Heart left ventricle (tissue), 16 donors: ENCODE results near the gene USP40. TPM values are rescaled to one million over a fixed set of nuclear protein-coding genes. Genes with fewer than 3 reads are reported as not detected.

Experiments
- ATAC-seq, 4 donors: fragments of 200-7000 bp; cut with Tn5 transposase; one replicate each; pipeline ENCODE4 v1.9.1; 2020 to 2022; ENCODE audit warnings: moderate library complexity in 4 of 4, mild to moderate bottlenecking in 3 of 4, moderate number of reproducible peaks in 1 of 4
- DNase-seq, 5 donors: peaks; one replicate each; pipeline ENCODE4 v3.0.0-alpha.2; 2020
- H3K27ac ChIP-seq, 12 donors: fragments of 200-600 bp; sonication (generic) in 4 of 12; one replicate each; pipeline versions ENCODE4 v1.5.0 to v1.8.0; 2016 to 2022; ENCODE audit warnings: mild to moderate bottlenecking in 2 of 12
- H3K27me3 ChIP-seq, 9 donors: fragments of 200-600 bp; sonication (generic) in 2 of 9; one replicate each; pipeline versions ENCODE4 v1.5.1 to v1.8.0; 2016 to 2022; ENCODE audit warnings: mild to moderate bottlenecking in 3 of 9
- H3K36me3 ChIP-seq, 9 donors: fragments of 200-600 bp; sonication (generic) in 2 of 9; one replicate each; pipeline versions ENCODE4 v1.5.0 to v1.8.0; 2018 to 2022; ENCODE audit warnings: mild to moderate bottlenecking in 2 of 9
- H3K4me1 ChIP-seq, 12 donors: fragments of 200-600 bp; sonication (generic) in 4 of 12; one replicate each; pipeline versions ENCODE4 v1.5.0 to v1.8.0; 2016 to 2022; ENCODE audit warnings: mild to moderate bottlenecking in 3 of 12
- H3K4me3 ChIP-seq, 12 donors: fragments of 200-600 bp; sonication (generic) in 4 of 12; one replicate each; pipeline versions ENCODE4 v1.5.0 to v1.8.0; 2017 to 2022; ENCODE audit warnings: mild to moderate bottlenecking in 9 of 12, moderate library complexity in 4 of 12
- H3K9me3 ChIP-seq, 12 donors: fragments of 200-600 bp; sonication (generic) in 4 of 12; one replicate each; pipeline versions ENCODE4 v1.5.0 to v1.8.0; 2016 to 2022; ENCODE audit warnings: mild to moderate bottlenecking in 1 of 12
- POLR2A ChIP-seq, 2 donors: fragments of 450-650 bp; IDR thresholded peaks; one replicate each; pipeline ENCODE4 v1.6.1; 2017; ENCODE audit warnings: antibody characterized with exemption in 2 of 2, mild to moderate bottlenecking in 2 of 2, moderate library complexity in 2 of 2
- WGBS, 4 donors: extraction: QIAGEN DNeasy Blood & Tissue Kit in 2 of 4; methylation state at CpG; one replicate each; pipeline versions ENCODE4 v1.1.5 to v1.1.7; 2013 to 2018; 5-methylcytosine and 5-hydroxymethylcytosine counted together
- intact Hi-C, 10 donors: fragments of 100-400 bp; cut with DNase I; formaldehyde crosslinking; loops; one replicate each; pipeline versions ENCODE4 v1.11.1 to v1.14.2; 2022
- polyA plus RNA-seq, 2 donors: library from polyadenylated mRNA; stranded (reverse); fragments of 200-250 nt; gene quantifications; one replicate each; pipeline ENCODE4 v1.2.3, GENCODE V29; 2013
- total RNA-seq, 9 donors: library from RNA; depleted of rRNA in 2 of 9; stranded (reverse); fragments of >200 nt in 2 of 9; fragmentation: NEBNext Ultra II Directional in 3 of 9; extraction: Animal tissue kit (Norgen Biotek cat#: 25700) in 3 of 9; gene quantifications; one replicate each; pipeline versions ENCODE4 v1.1.0 to v1.2.4, GENCODE V29; 2016 to 2023
- TF ChIP-seq, protein P1 (sequence below), 12 donors: fragments of 200-600 bp; sonication (generic) in 4 of 12; IDR thresholded peaks; one replicate each; pipeline versions ENCODE4 v1.5.0 to v1.8.0; 2018 to 2022; ENCODE audit warnings: antibody characterized with exemption in 12 of 12, mild to moderate bottlenecking in 5 of 12
- donor health status: ischemic (EF 13 %, LVEDD 7.1; RV severe dilation, severe dysfunction).
- donor health status: healthy with polysubstance abuse.
- donor health status: DM: no; HTN: yes; CAD: no.
- donor health status: DM: no; HTN: no; CAD: no.
- donor health status: ischemic (EF 25% LVEDD 6.9; RV normal size, moderate dysfunction).
- donor health status: ischemic (EF 25% LVEDD 5.7; RV mildly dilated, moderate dysfunction).
- donor health status: healthy.
- donor health status: DM: yes; HTN: yes; CAD: no.
- donor health status: ischemic (EF 35%, LVEDD 5.7; RV mildly dilated, moderate dysfunction).
- donor health status: nonischemic (EF 11% LVEDD 7.7; RV severe dilation, severe dysfunction).
- donor health status: DM: yes; HTN: yes; CAD: no.
- donor health status: PGD.
- donor health status: ischemic (EF 29% LVEDD 5.4; RV normal size, mild dysfunction).
- donor health status: nonischemic (EF 23%, LVEDD 6.1; RV moderate dilation, normal function).

The USP40 gene
- total and polyA plus RNA-seq, 11 donors, result 11.1 to 21.8 (median 18.2) TPM

GRCh38 chr2:233428438-233428837, 138.1 kb downstream of the USP40 start:
- 89 to 96% (median 93%) methylated on average over 7 of the region's 7 CpGs for WGBS, 4 donors
- peaks cover 0 to 11% (median 0%) of the 10 kb centered on the region in 12 donors for H3K9me3 ChIP-seq
- ATAC-seq, result no peak
- no peaks in the 10 kb centered on the region for H3K27me3 ChIP-seq
- intact Hi-C loops, result no loop called here
- peak in 1 of 5 donors; percentile 11 for DNase-seq
- H3K36me3 ChIP-seq, result no peaks in the 10 kb centered on the region
- TF ChIP-seq, protein P1, sequence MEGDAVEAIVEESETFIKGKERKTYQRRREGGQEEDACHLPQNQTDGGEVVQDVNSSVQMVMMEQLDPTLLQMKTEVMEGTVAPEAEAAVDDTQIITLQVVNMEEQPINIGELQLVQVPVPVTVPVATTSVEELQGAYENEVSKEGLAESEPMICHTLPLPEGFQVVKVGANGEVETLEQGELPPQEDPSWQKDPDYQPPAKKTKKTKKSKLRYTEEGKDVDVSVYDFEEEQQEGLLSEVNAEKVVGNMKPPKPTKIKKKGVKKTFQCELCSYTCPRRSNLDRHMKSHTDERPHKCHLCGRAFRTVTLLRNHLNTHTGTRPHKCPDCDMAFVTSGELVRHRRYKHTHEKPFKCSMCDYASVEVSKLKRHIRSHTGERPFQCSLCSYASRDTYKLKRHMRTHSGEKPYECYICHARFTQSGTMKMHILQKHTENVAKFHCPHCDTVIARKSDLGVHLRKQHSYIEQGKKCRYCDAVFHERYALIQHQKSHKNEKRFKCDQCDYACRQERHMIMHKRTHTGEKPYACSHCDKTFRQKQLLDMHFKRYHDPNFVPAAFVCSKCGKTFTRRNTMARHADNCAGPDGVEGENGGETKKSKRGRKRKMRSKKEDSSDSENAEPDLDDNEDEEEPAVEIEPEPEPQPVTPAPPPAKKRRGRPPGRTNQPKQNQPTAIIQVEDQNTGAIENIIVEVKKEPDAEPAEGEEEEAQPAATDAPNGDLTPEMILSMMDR (IDR thresholded peaks at IDR 0.05), result no peak
- TF ChIP-seq POLR2A (IDR thresholded peaks at IDR 0.05), result no peak
- no peak overlapping the region for H3K4me3 ChIP-seq
- H3K27ac ChIP-seq, result peak overlapping the region in 6 of 12 donors; percentile 75 to 85 (median 76)
- H3K4me1 ChIP-seq, result peaks cover 0 to 67% (median 30%) of the 10 kb centered on the region in 12 donors

DNA sequence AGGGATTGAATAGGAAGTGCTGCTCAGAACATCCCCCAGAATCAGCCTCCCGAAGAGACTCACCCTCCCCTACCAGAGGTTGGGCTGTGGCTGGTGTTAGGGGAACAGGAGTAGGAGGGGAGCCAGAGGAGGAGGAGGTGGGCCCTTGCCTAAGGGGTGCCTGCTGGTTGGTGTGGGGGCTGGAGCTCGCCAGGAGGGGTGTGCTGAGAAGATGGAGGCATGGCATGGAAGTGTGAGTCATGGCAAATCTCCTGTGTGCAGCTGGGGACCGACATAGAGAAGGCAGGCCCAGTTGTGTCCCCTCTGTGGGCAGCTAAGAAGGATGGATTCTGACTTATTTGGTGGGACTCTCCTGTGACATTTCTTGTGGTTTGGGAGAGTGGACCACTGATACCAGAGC, 138.6 kb downstream of the USP40 start:
- Histone ChIP-seq H3K9me3 (peaks cover 0 to 11% (median 0%) of the 10 kb centered on the region in 12 donors), H3K4me1 (peaks cover 0 to 71% (median 31%) of the 10 kb centered on the region in 12 donors), H3K36me3 (no peaks in the 10 kb centered on the region), H3K27ac (peak overlapping the region in 2 of 12 donors; percentile 76 to 85), H3K4me3 (no peak overlapping the region), H3K27me3 (no peaks in the 10 kb centered on the region)
- WGBS, 4 donors, result 75 to 92% (median 77%) methylated on average over 3 of the region's 3 CpGs
- ATAC-seq (no peak), DNase-seq (peak in 1 of 5 donors; percentile 11)
- TF ChIP-seq, protein P1 (IDR thresholded peaks at IDR 0.05), result no peak
- TF ChIP-seq POLR2A (IDR thresholded peaks at IDR 0.05), result no peak
- intact Hi-C loops, result no loop called here

DNA sequence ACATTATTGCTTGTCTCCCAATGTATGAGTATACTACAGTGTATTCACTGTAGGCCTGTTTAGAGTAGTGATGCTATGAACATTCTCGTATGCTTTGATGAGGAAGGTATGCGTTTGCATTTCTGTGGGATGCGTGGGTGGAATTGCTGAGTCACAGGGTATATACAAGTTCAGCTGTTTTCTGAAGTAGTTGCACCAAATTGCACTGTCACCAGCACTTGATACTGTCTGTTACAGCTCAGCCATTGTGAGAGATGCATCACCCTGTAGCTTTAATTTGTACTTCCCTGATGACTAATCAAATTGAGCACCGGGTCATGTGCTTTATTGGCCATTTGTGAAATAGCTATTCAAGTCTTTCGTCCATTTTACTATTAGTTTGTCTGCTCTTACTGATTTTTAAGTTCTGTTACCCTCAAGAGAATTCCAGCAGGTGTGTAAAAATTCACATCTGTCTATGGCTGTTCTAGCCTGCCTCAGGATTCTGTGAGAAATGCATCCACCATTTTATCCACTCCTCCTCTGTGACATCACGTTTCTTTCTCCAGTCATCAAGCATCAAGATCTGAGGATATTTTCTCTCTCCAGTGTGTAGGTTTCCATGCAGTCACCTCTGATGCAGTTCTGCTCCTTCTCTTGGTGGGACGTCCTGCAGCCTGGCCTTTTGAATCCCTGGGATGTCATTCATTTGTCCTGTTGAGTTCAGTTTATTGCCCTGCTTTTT, 139.8 kb downstream of the USP40 start:
- peaks cover 0 to 83% (median 41%) of the 10 kb centered on the region in 12 donors for H3K4me1 ChIP-seq
- 78 to 87% (median 84%) methylated on average over 7 of the region's 7 CpGs for WGBS, 4 donors

More for the DNA sequence above, 139.8 kb downstream of the USP40 start:
- H3K27ac ChIP-seq, result peak overlapping the region in 3 of 12 donors; percentile 3 to 42 (median 10)
- TF ChIP-seq, protein P1 (IDR thresholded peaks at IDR 0.05), result no peak
- no peak for TF ChIP-seq POLR2A (IDR thresholded peaks at IDR 0.05)
- H3K4me3 ChIP-seq, result no peak overlapping the region
- DNase-seq (peak in 1 of 5 donors; percentile 14), ATAC-seq (no peak)
- peaks cover 0 to 11% (median 0%) of the 10 kb centered on the region in 12 donors for H3K9me3 ChIP-seq
- intact Hi-C loops, result no loop called here
- H3K36me3 ChIP-seq, result no peaks in the 10 kb centered on the region
- H3K27me3 ChIP-seq, result no peaks in the 10 kb centered on the region

Other genes starting within 250 kb of the USP40 start
- 10 to 100 TPM; 15.5 to 67.3 (median 42.8) TPM for gene DGKD, start 212.3 kb downstream of the USP40 start, total RNA-seq
- gene DGKD, start 212.3 kb downstream of the USP40 start, polyA plus RNA-seq, result 10 to 100 TPM; 51.2 to 88.6 TPM
- gene UGT1A8, start 50.9 kb upstream of the USP40 start, total RNA-seq, result not detected
- not detected for gene UGT1A8, start 50.9 kb upstream of the USP40 start, polyA plus RNA-seq
- gene UGT1A10, start 69.7 kb upstream of the USP40 start, total RNA-seq, result not detected
- gene UGT1A10, start 69.7 kb upstream of the USP40 start, polyA plus RNA-seq, result not detected
- gene UGT1A9, start 105.1 kb upstream of the USP40 start, total RNA-seq, result not detected
- gene UGT1A9, start 105.1 kb upstream of the USP40 start, polyA plus RNA-seq, result not detected
- gene UGT1A7, start 115.1 kb upstream of the USP40 start, total RNA-seq, result not detected
- gene UGT1A7, start 115.1 kb upstream of the USP40 start, polyA plus RNA-seq, result not detected
- not detected for gene UGT1A6, start 126.1 kb upstream of the USP40 start, total RNA-seq
- not detected for gene UGT1A6, start 126.1 kb upstream of the USP40 start, polyA plus RNA-seq
- not detected for gene UGT1A5, start 146.1 kb upstream of the USP40 start, total RNA-seq
- not detected for gene UGT1A5, start 146.1 kb upstream of the USP40 start, polyA plus RNA-seq
- gene UGT1A4, start 152.0 kb upstream of the USP40 start, total RNA-seq, result not detected
- gene UGT1A4, start 152.0 kb upstream of the USP40 start, polyA plus RNA-seq, result not detected
- not detected for gene UGT1A3, start 162.3 kb upstream of the USP40 start, total RNA-seq
- gene UGT1A3, start 162.3 kb upstream of the USP40 start, polyA plus RNA-seq, result not detected
- not detected for gene UGT1A1, start 193.5 kb upstream of the USP40 start, total RNA-seq
- gene UGT1A1, start 193.5 kb upstream of the USP40 start, polyA plus RNA-seq, result under 1 TPM in 1 of 2 donors, not detected in 1; 0.03 TPM
- under 1 TPM in 1 of 9 donors, not detected in 8; 0.75 TPM for gene MROH2A, start 211.5 kb upstream of the USP40 start, total RNA-seq
- gene MROH2A, start 211.5 kb upstream of the USP40 start, polyA plus RNA-seq, result not detected